GM19099 (cell line): ENCODE measurements around the gene CACNA2D2.

Source experiments
- POLR2A ChIP-seq: IDR thresholded peaks from 3 replicates; pipeline ENCODE4 v1.6.1; 2011; ENCODE audit warnings: low read depth; ENCODE audit not compliant: insufficient read length; ENCODE audit errors: extremely low read depth

Gene CACNA2D2

GRCh38 chr3:50534681-50535330, 31.4 kb upstream of the CACNA2D2 start:
- TF ChIP-seq POLR2A, result no peak

GRCh38 chr3:50533807-50534461, 30.5 kb upstream of the CACNA2D2 start:
- no peak for TF ChIP-seq POLR2A

GRCh38 chr3:50533316-50533715, 29.9 kb upstream of the CACNA2D2 start:
- no peak for TF ChIP-seq POLR2A

- no peak for TF ChIP-seq POLR2A
Observed at GRCh38 chr3:50532062-50532705, 28.8 kb upstream of the CACNA2D2 start.

- no peak for TF ChIP-seq POLR2A
Observed at GRCh38 chr3:50531201-50531600, 27.8 kb upstream of the CACNA2D2 start.

GRCh38 chr3:50530001-50530970, 26.9 kb upstream of the CACNA2D2 start:
- no peak for TF ChIP-seq POLR2A

- no peak for TF ChIP-seq POLR2A
Observed at GRCh38 chr3:50525987-50526386, 22.6 kb upstream of the CACNA2D2 start.

GRCh38 chr3:50525191-50525910, 21.9 kb upstream of the CACNA2D2 start:
- no peak for TF ChIP-seq POLR2A

- TF ChIP-seq POLR2A, result no peak
Observed at GRCh38 chr3:50524746-50525145, 21.3 kb upstream of the CACNA2D2 start.

GRCh38 chr3:50523279-50523811, 19.9 kb upstream of the CACNA2D2 start:
- TF ChIP-seq POLR2A, result no peak

- no peak for TF ChIP-seq POLR2A
Observed at GRCh38 chr3:50521572-50521971, 18.1 kb upstream of the CACNA2D2 start.

- TF ChIP-seq POLR2A, result no peak
Observed at GRCh38 chr3:50520849-50521248, 17.4 kb upstream of the CACNA2D2 start.

GRCh38 chr3:50519471-50520089, 16.1 kb upstream of the CACNA2D2 start:
- TF ChIP-seq POLR2A, result no peak

GRCh38 chr3:50518436-50518835, 15.0 kb upstream of the CACNA2D2 start:
- no peak for TF ChIP-seq POLR2A
